NCI-H1417 treated with DMSO at 0.1 percent for 48 hours (cell line): Measurements from ENCODE around the gene SHISA9.

Experiments
- DNase-seq: peaks from one replicate; lab custom pipeline; 2025; lab: John Stamatoyannopoulos, UW

Gene SHISA9

GRCh38 chr16:13120091-13120490 lies 218.7 kb downstream of the SHISA9 start:
- no peak for DNase-seq

- no peak for DNase-seq
Measured at GRCh38 chr16:13120557-13120956, 219.2 kb downstream of the SHISA9 start.

GRCh38 chr16:13123991-13124390 lies 222.6 kb downstream of the SHISA9 start:
- no peak for DNase-seq

- no peak for DNase-seq
Measured at GRCh38 chr16:13127144-13127543, 225.7 kb downstream of the SHISA9 start.

GRCh38 chr16:13130586-13130985 lies 229.2 kb downstream of the SHISA9 start:
- no peak for DNase-seq

GRCh38 chr16:13134836-13135235 lies 233.4 kb downstream of the SHISA9 start:
- no peak for DNase-seq

GRCh38 chr16:13136901-13137300 lies 235.5 kb downstream of the SHISA9 start:
- DNase-seq = no peak

- DNase-seq = no peak
Measured at GRCh38 chr16:13138528-13138927, 237.1 kb downstream of the SHISA9 start.

GRCh38 chr16:13139661-13140241 lies 238.4 kb downstream of the SHISA9 start:
- no peak for DNase-seq

- DNase-seq = no peak
Measured at GRCh38 chr16:13143551-13143950, 242.2 kb downstream of the SHISA9 start.

- no peak for DNase-seq
Measured at GRCh38 chr16:13146829-13147228, 245.4 kb downstream of the SHISA9 start.

- DNase-seq = no peak
Measured at GRCh38 chr16:13148294-13148693, 246.9 kb downstream of the SHISA9 start.

- DNase-seq = no peak
Measured at GRCh38 chr16:13148836-13149235, 247.4 kb downstream of the SHISA9 start.

GRCh38 chr16:13150181-13150885 lies 248.9 kb downstream of the SHISA9 start:
- no peak for DNase-seq

GRCh38 chr16:13153696-13154095 lies 252.3 kb downstream of the SHISA9 start:
- DNase-seq = no peak

- DNase-seq = no peak
Measured at GRCh38 chr16:13154799-13155198, 253.4 kb downstream of the SHISA9 start.

GRCh38 chr16:13155377-13155776 lies 254.0 kb downstream of the SHISA9 start:
- DNase-seq = no peak

GRCh38 chr16:13155780-13156179 lies 254.4 kb downstream of the SHISA9 start:
- DNase-seq = no peak

- no peak for DNase-seq
Measured at GRCh38 chr16:13157082-13157481, 255.7 kb downstream of the SHISA9 start.

- no peak for DNase-seq
Measured at GRCh38 chr16:13158427-13158826, 257.0 kb downstream of the SHISA9 start.

GRCh38 chr16:13165024-13165423 lies 263.6 kb downstream of the SHISA9 start:
- no peak for DNase-seq

- DNase-seq = no peak
Measured at GRCh38 chr16:13168091-13168572, 266.7 kb downstream of the SHISA9 start.

GRCh38 chr16:13171313-13171712 lies 269.9 kb downstream of the SHISA9 start:
- no peak for DNase-seq

GRCh38 chr16:13176711-13177110 lies 275.3 kb downstream of the SHISA9 start:
- no peak for DNase-seq
